Astrocyte of the spinal cord (primary cell): ENCODE results near the gene ZAP70.

Experiments used
- DNase-seq: peaks from one replicate; pipeline ENCODE4 v3.0.0; 2011; ENCODE audit warnings: low read depth, low spot score
- H3K4me3 ChIP-seq: 2 replicates; pipeline ENCODE4 v1.5.1; 2011; ENCODE audit warnings: low read depth, mild to moderate bottlenecking, low read length, moderate library complexity
- CTCF ChIP-seq: IDR thresholded peaks from 2 replicates; pipeline ENCODE4 v1.5.1; 2012; ENCODE audit warnings: low read depth, mild to moderate bottlenecking, low read length, inconsistent platforms
- in situ Hi-C: cut with HindIII; loops from 2 replicates; pipeline ENCODE4 v1.10.0; 2017; ENCODE audit warnings: low sequenced_read_pairs

The ZAP70 gene

GRCh38 chr2:97715951-97716694 is 2.7 kb downstream of the ZAP70 start:
- TF ChIP-seq CTCF = no peak
- no peak for DNase-seq
- in situ Hi-C loops = no loop called here
- no peak overlapping the region for H3K4me3 ChIP-seq

GRCh38 chr2:97716695-97717612 is 3.6 kb downstream of the ZAP70 start:
- no peak overlapping the region for H3K4me3 ChIP-seq
- DNase-seq = no peak
- in situ Hi-C loops = no loop called here
- TF ChIP-seq CTCF = no peak

- TF ChIP-seq CTCF = no peak
- no peak overlapping the region for H3K4me3 ChIP-seq
- DNase-seq = no peak
- in situ Hi-C loops = no loop called here
These were observed 4.2 kb downstream of the ZAP70 start for GRCh38 chr2:97717613-97717995.

- in situ Hi-C loops = no loop called here
- no peak for TF ChIP-seq CTCF
- H3K4me3 ChIP-seq = no peak overlapping the region
- DNase-seq = no peak
These were observed 4.9 kb downstream of the ZAP70 start for GRCh38 chr2:97718051-97718882.

- H3K4me3 ChIP-seq = no peak overlapping the region
- in situ Hi-C loops = no loop called here
- no peak for TF ChIP-seq CTCF
- DNase-seq = no peak
These were observed 5.6 kb downstream of the ZAP70 start for GRCh38 chr2:97718942-97719341.
